Mammary microvascular endothelial cell (primary cell): ENCODE measurements around the gene SPTBN2. TPM values are rescaled to one million over a fixed set of nuclear protein-coding genes. Genes with fewer than 3 reads are reported as not detected.

Source experiments
- total RNA-seq: library from RNA; depleted of rRNA; stranded (reverse); fragments of >200 nt; gene quantifications from 2 replicates; pipeline ENCODE4 v1.2.3, GENCODE V29; 2015

The SPTBN2 gene
- total RNA-seq: 6.3 and 21.5 TPM in 2 replicates

DNA sequence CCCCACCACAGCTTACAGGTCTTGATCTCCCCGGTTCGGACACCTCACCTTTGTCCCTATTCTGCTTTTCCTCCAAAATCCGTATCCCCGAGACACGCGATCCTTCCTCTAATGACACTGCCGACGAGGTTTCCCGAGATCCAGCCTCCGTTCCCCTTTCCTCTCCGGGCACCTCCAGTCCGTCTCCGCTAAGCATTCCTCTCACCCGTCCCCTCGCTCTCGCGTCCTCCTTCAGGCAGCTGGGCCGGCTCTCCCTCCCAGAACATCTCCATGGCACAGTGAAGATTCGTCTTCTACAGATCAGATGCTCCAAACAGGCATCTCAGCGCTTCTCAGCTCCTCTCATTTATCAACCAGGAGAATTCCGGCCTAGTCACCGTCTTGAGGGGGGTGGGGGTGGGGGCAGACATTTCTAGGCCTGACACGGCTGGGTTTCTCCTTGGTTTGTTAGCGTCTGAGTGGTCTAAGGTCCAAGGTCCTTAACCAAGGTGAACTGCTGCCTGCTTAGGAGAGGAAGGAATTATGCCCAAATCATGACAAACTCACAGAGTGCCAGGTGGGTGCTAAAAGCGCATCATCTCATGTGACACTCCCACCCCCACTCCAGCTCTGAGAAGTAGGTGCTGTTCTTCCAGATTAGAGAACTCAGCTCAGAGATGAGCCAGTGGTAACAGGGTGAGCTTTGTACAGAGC lies at the start of gene SPTBN2:
Gene SPTBN2, minus strand, starts transcription at position 524 of the 693 bp plus-strand sequence. CDS start 7,976 bp downstream, outside the sequence.

GRCh38 chr11:66677599-66678375 lies 51.2 kb downstream of the SPTBN2 start, which contains the start of gene RBM4B:
Gene RBM4B (minus strand): TSS chr11:66677887. CDS start chr11:66677079, 808 bp downstream.

GRCh38 chr11:66638177-66639065 lies 90.6 kb downstream of the SPTBN2 start, which contains the start of gene RBM4:
Gene RBM4 (plus strand): TSS chr11:66638703. CDS start chr11:66639712, 1,009 bp downstream.

Other genes starting within 250 kb of the SPTBN2 start
- gene DPP3, start 248.8 kb downstream of the SPTBN2 start, total RNA-seq: 78.1 and 88.9 TPM in 2 replicates
- 15.7 and 17.3 TPM in 2 replicates for gene BBS1, start 218.6 kb downstream of the SPTBN2 start, total RNA-seq
- gene ZDHHC24, start 183.2 kb downstream of the SPTBN2 start, total RNA-seq: 21.1 and 25.0 TPM in 2 replicates
- not detected in 2 replicates for gene ACTN3, start 182.3 kb downstream of the SPTBN2 start, total RNA-seq
- 7.4 and 8.3 TPM in 2 replicates for gene CTSF, start 160.6 kb downstream of the SPTBN2 start, total RNA-seq
- gene CCDC87, start 136.2 kb downstream of the SPTBN2 start, total RNA-seq: 0.05 TPM in 1 of 2 replicates, not detected in the other
- 14.0 and 23.7 TPM in 2 replicates for gene CCS, start 136.0 kb downstream of the SPTBN2 start, total RNA-seq
- gene RBM14, start 112.6 kb downstream of the SPTBN2 start, total RNA-seq: 48.3 and 55.6 TPM in 2 replicates
- 101 and 107 TPM in 2 replicates for gene RBM4, start 90.5 kb downstream of the SPTBN2 start, total RNA-seq
- 10.9 and 15.3 TPM in 2 replicates for gene RBM4B, start 51.3 kb downstream of the SPTBN2 start, total RNA-seq
- 19.3 and 26.4 TPM in 2 replicates for gene RCE1, start 114.2 kb upstream of the SPTBN2 start, total RNA-seq
- gene LRFN4, start 127.8 kb upstream of the SPTBN2 start, total RNA-seq: 34.3 and 40.2 TPM in 2 replicates
- 10.2 and 11.1 TPM in 2 replicates for gene PC, start 229.2 kb upstream of the SPTBN2 start, total RNA-seq
- not detected in 2 replicates for gene C11orf86, start 246.1 kb upstream of the SPTBN2 start, total RNA-seq